NOMO-1 treated with DMSO at 0.1 percent for 48 hours (cell line): Measurements from ENCODE around the gene LRRC72.
"Not testable (repeated sequence)": the region's sequence is repeated elsewhere in the genome, so short reads cannot be mapped to it uniquely, and the experiment has no call there.

ENCODE experiments used
- DNase-seq: peaks from one replicate; lab custom pipeline; 2025; ENCODE audit not compliant: unreplicated experiment; lab: John Stamatoyannopoulos, UW

Gene LRRC72

GRCh38 chr7:16528520-16528919 lies 1.9 kb downstream of the LRRC72 start:
- DNase-seq = no peak

- no peak for DNase-seq
Measured at GRCh38 chr7:16529697-16530096, 3.1 kb downstream of the LRRC72 start.

DNA sequence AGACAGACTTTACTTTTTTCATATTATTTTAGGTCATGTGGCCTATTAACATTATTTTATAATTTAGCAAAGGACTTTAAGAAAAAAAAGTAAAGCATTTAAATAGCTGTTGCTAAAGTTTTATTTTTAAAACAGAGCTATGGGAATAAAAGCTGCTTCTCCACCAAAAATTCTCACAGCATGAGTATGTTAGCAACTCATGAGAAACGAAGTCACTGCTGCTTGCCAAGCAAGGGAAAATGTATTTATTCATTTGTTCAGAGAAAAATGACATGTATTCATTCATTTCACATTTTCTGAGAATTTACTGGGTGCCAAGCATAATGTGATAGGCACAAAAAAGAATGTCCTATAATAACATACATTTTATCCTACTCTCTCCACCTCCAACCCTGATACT lies 5.1 kb downstream of the LRRC72 start:
- no peak for DNase-seq

DNA sequence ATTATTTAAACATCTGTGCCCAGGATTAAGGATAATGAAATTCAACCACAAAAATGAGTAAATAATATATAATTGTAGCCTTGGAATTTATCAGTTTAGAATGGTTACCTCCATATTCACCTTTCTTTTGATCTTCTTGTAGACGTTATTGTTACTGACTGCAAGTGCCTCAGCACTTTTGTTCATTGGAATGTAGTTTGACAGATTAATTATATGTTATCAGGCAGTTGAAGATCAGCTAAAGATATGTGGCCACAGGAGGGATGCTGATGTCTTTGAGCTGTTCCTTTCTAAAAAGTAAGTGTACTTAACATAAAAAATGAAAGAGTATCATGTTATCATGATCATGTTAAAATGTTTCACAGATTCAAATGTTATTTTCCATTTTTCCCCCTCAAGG lies 5.6 kb downstream of the LRRC72 start:
- no peak for DNase-seq

- no peak for DNase-seq
Measured at GRCh38 chr7:16535500-16535899, 8.9 kb downstream of the LRRC72 start.

GRCh38 chr7:16540559-16540958 lies 13.9 kb downstream of the LRRC72 start:
- not testable (repeated sequence) for DNase-seq

DNA sequence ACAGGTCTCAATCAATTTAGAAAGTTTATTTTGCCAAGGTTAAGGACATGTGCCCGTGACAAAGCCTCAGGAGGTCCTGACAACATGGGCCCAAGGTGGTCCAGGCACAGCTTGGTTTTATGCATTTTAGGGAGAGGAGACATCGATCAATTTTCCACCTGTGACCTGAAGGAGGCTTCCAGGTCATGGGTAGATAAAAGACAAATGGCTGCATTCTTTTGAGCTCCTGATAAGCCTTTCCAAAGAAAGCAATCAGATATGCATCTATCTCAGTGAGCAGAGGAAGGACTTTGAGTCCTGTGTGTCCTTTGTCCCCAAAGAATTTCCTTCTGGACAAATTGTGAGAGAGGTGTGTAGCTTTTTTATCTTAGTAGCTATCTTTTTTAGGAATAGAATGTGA lies 15.8 kb downstream of the LRRC72 start:
- DNase-seq = no peak

DNA sequence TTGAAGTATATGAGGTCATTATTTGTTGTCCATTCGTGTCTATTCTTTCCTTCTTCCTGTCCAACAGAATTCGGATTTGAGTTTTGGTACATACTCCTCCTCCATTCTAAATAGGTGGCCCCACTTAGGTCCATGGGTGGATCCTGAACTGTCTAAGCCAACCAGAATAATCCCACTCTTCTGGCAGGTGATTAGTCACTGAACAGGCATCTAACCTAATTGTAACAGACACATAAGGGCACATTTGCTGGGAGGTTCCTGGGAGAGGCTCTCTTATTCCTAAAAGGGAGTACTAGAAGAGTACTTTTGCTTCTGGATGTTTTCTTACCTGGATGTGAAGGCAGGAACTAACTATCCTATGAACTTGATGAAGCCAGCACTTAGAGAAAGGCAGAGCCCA lies 16.8 kb downstream of the LRRC72 start:
- no peak for DNase-seq

- no peak for DNase-seq
Measured at GRCh38 chr7:16546921-16547505, 20.4 kb downstream of the LRRC72 start.

- no peak for DNase-seq
Measured at GRCh38 chr7:16548428-16548827, 21.8 kb downstream of the LRRC72 start.

DNA sequence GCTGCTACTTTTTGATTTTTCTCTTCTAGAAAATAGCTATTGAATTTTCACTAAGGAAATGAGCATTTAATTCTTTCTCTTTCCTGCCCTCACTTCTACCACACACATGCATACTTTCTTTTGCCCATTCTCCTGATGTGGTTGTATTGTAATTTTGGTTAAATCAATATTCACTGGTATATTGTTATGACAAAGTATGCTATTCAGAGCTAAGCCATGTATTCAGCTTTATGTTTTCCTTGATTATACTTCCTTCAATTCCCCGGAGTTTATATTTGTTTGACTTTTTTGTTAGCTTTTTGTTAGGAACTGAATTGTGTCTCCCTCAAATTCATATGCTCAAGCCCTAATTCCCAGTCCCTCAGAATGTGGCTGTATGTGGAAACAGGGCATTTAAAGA lies 24.0 kb downstream of the LRRC72 start:
- DNase-seq = no peak

GRCh38 chr7:16554518-16555236 lies 28.1 kb downstream of the LRRC72 start:
- DNase-seq = no peak

GRCh38 chr7:16556359-16556758 lies 29.7 kb downstream of the LRRC72 start:
- no peak for DNase-seq

DNA sequence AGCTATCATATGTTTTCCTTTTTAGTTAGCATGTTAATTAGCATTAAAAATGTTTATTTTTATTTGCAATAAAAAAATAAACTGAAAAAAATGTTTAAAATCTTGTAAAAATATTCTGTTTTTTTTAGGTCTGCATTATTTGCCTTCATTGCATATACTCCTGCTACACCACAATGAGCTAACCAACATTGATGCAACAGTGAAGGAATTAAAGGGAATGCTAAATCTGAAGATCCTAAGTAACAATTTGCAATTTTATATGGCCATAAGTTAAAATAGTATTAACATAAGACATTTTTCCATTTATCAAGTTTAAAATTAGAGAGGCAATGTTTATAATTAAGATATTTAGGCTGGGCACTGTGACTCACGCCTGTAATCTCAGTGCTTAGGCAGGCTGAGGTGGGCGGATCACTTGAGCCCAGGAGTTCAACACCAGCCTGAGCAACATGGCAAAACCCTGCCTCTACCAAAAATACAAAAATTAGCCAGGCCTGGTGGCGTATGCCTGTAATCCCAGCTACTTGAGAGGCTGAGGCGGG lies 32.2 kb downstream of the LRRC72 start:
- DNase-seq = no peak

GRCh38 chr7:16559497-16560179 lies 33.0 kb downstream of the LRRC72 start:
- peak; percentile 27 for DNase-seq

GRCh38 chr7:16561943-16562342 lies 35.3 kb downstream of the LRRC72 start:
- no peak for DNase-seq

DNA sequence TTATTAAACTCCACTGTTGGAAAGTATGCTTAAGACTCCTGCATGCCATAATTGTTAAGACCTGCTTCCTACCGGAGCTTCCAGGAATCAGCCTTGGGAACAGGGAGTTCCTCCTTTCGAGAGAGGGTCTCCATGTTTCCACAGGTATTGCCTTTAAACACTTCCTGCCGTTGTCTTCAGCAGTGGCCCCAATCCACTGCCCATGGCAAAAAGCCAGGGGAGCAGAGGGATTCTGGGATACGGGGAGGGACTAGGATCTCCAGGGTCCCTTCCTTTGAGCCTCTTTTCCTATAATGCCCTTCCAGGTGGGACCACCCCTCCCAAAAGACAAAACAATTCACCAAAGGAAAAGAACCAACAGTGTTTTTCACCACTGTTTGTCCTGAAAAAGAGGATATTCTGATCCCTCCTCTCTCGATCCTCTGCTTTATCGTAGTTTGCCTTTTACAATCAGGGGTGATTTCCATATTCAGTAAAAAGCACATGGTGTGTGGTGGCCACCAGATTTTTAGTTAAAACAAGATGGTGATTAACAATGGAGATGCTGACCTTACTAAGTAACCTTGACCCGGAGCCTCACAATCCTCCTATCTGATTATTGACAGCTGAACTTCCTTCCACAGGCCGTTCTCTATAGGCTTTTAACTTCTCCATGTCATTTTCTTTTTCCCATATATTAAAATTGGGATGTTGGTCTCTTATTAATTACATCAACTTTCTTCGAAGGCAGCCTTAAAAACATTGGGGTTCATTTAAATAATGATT lies 36.0 kb downstream of the LRRC72 start:
- no peak for DNase-seq

- peak; percentile 58 for DNase-seq
Measured at GRCh38 chr7:16563281-16564022, 36.8 kb downstream of the LRRC72 start.

DNA sequence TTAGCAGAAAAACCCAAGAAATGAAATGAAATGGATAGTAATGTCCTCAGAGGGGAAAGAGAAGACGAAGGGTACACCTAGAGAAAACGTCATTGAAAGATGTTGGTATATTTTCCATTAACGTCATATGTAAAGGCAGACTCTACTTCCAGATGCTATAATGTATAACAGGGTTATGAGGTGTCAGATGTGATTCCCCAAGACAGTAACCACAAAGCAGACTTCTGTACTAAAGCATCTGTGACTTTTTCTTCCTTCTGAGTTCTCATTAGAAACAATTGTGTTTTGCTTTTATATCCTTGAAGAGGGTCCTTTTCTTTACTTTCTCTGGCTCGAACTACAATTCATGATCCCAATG lies 37.4 kb downstream of the LRRC72 start:
- DNase-seq = no peak

- DNase-seq = peak; percentile 45
Measured at GRCh38 chr7:16564909-16565426, 38.3 kb downstream of the LRRC72 start.

DNA sequence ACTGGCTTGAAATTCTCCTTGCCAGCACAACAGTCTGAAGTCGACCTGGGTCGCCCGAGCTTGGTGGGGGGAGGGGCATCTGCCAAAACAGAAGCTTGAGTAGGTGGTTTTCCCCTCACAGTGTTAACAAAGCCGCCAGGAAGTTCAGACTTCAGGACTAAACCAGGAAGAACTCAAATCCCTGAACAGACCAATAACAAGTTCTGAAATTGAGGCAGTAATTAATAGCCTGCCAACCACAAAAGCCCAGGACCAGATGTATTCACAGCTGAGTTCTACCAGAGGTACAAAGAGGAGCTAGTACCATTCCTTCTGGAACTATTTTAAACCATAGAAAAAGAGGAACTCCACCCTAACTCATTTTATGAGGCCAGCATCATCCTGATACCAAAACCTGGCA lies 45.3 kb downstream of the LRRC72 start:
- no peak for DNase-seq
